Transverse colon (tissue), 4 donors: Measurements from ENCODE around the gene CD59. TPM values are rescaled to one million over a fixed set of nuclear protein-coding genes. Genes with fewer than 3 reads are reported as not detected.

Source experiments
- DNase-seq: peaks from one replicate; pipeline ENCODE4 v3.0.0-alpha.2; 2019
- H3K27ac ChIP-seq, 4 donors: fragments of 200-600 bp; sonication (generic); 2 replicates each; pipeline ENCODE4 v1.5.1; 2016 to 2018; ENCODE audit warnings: inconsistent platforms in 4 of 4
- H3K27me3 ChIP-seq: fragments of 200-600 bp; sonication (generic); 2 replicates; pipeline ENCODE4 v1.5.1; 2017; ENCODE audit warnings: inconsistent platforms
- H3K36me3 ChIP-seq, 4 donors: fragments of 200-600 bp; sonication (generic); 2 replicates each; pipeline ENCODE4 v1.5.1; 2017 to 2019; ENCODE audit warnings: inconsistent platforms in 4 of 4
- H3K4me1 ChIP-seq, 4 donors: fragments of 200-600 bp; sonication (generic); 2 replicates each; pipeline ENCODE4 v1.5.1; 2017 to 2020; ENCODE audit warnings: inconsistent platforms in 4 of 4
- H3K4me3 ChIP-seq, 4 donors: fragments of 200-600 bp; sonication (generic); 1 replicate in 1 of 4; 2 replicates in 3 of 4; pipeline versions ENCODE4 v1.5.1 to v1.6.1; 2017 to 2019; ENCODE audit warnings: inconsistent platforms in 4 of 4
- H3K9me3 ChIP-seq, 2 donors: fragments of 200-600 bp; sonication (generic); 2 replicates each; pipeline ENCODE4 v1.5.1; 2017 to 2019; ENCODE audit warnings: inconsistent platforms in 2 of 2
- EP300 ChIP-seq: sonication (generic); formaldehyde crosslinking; IDR thresholded peaks from one replicate; pipeline ENCODE4 v1.6.1; 2017; ENCODE audit warnings: antibody characterized with exemption, low read depth
- POLR2A ChIP-seq: fragments of 450-650 bp; IDR thresholded peaks from one replicate; pipeline ENCODE4 v1.6.1; 2016; ENCODE audit warnings: antibody characterized with exemption, mild to moderate bottlenecking, moderate library complexity
- POLR2AphosphoS5 ChIP-seq, 3 donors: sonication (generic); formaldehyde crosslinking; IDR thresholded peaks; one replicate each; pipeline ENCODE4 v1.6.1; 2016; ENCODE audit warnings: antibody characterized with exemption in 3 of 3
- WGBS, 2 donors: methylation state at CpG; one replicate each; pipeline ENCODE4 v1.1.5; 2018; ENCODE audit warnings: low coverage in 1 of 2; 5-methylcytosine and 5-hydroxymethylcytosine counted together
- in situ Hi-C, 4 donors: fragments of 200-750 bp; cut with MboI; loops; one replicate each; pipeline versions ENCODE4 v1.15.0 to v1.15.1; 2017; ENCODE audit warnings: low sequenced_read_pairs in 3 of 4, low pct_ligation_motif_present in 1 of 4, low pct_unique_long_range_greater_than_20kb in 1 of 4
- intact Hi-C: fragments of 100-400 bp; cut with DNase I; formaldehyde crosslinking; loops from one replicate; pipeline ENCODE4 v1.15.1; 2023; ENCODE audit warnings: low total_unique reads
- total RNA-seq, 4 donors: library from RNA; depleted of rRNA; stranded (reverse); fragments of >200 nt; gene quantifications; one replicate each; pipeline ENCODE4 v1.1.0, GENCODE V29; 2016
- TF ChIP-seq, protein P1 (sequence below), 5 experiments: fragments of 200-600 bp in 3 of 5; fragments of 450-650 bp in 2 of 5; sonication (generic) in 3 of 5; IDR thresholded peaks; 1 replicate in 2 of 5; 2 replicates in 3 of 5; pipeline ENCODE4 v1.5.1; 2016 to 2017; ENCODE audit warnings: antibody characterized with exemption in 5 of 5, inconsistent platforms in 3 of 5, mild to moderate bottlenecking in 2 of 5, moderate library complexity in 1 of 5

The CD59 gene
- total RNA-seq, 4 donors from 2014 or later, result 64.7 to 213 (median 170) TPM

DNA sequence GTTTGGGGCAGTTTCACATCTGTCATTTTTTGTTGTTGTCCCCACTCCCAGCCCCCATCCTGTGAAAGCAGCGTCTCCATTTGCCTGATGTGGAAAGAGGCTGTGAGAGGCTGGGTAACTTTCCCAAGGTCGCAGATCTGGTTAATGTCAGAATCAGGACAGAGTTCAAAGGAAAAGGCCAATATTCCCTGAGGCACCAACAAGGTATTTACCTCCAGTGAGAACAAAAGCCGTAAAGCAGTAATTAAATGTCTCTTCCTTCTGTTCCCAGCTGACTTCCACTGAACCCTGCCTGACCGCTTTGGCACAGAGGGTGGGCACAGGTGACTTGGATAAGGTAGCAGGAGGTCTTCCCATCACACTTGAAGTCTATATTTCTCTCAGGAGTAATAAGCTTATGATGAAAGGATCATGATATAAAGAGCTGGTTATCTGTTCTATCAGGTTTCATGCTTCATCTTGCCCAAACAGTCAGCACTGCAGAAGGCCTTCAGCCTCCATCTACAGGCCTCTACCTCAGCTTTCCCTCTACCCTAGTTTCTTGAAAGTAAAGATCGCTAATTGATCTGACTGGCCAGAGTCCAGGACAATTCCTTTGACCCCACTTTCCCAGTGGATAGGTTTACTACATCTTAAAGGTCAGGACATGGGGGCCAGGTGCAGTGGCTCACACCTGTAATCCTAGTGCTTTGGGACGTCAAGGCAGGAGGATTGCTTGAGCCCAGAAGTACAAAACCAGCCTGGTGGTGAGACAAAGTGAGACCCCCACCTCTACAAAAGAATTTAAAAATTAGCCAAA is 45.0 kb downstream of the CD59 start:
- in situ Hi-C loops (loop anchor here in 1 of 4 donors (25.0 kb wide), 1 partner anchor 329 kb away; no protein-coding TSS in a partner anchor), intact Hi-C loops (no loop called here)
- Histone ChIP-seq H3K4me1 (peaks cover 16 to 39% (median 31%) of the 10 kb centered on the region in 4 donors), H3K36me3 (no peaks in the 10 kb centered on the region), H3K4me3 (no peak overlapping the region), H3K27ac (peak overlapping the region; percentile 78 to 88 (median 86)), H3K27me3 (no peaks in the 10 kb centered on the region), H3K9me3 (peaks cover 0 to 3% of the 10 kb centered on the region in 2 donors)
- 37 to 60% methylated on average over 4 to 6 of the region's 6 CpGs for WGBS, 2 donors
- DNase-seq, result peak; percentile 11
- peak in 1 of 3 donors; percentile 6 for TF ChIP-seq POLR2AphosphoS5 (IDR thresholded peaks at IDR 0.05)
- TF ChIP-seq, protein P1, sequence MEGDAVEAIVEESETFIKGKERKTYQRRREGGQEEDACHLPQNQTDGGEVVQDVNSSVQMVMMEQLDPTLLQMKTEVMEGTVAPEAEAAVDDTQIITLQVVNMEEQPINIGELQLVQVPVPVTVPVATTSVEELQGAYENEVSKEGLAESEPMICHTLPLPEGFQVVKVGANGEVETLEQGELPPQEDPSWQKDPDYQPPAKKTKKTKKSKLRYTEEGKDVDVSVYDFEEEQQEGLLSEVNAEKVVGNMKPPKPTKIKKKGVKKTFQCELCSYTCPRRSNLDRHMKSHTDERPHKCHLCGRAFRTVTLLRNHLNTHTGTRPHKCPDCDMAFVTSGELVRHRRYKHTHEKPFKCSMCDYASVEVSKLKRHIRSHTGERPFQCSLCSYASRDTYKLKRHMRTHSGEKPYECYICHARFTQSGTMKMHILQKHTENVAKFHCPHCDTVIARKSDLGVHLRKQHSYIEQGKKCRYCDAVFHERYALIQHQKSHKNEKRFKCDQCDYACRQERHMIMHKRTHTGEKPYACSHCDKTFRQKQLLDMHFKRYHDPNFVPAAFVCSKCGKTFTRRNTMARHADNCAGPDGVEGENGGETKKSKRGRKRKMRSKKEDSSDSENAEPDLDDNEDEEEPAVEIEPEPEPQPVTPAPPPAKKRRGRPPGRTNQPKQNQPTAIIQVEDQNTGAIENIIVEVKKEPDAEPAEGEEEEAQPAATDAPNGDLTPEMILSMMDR (IDR thresholded peaks at IDR 0.05), result no peak

- H3K9me3 ChIP-seq, result peaks cover 0 to 3% of the 10 kb centered on the region in 2 donors
- peak overlapping the region; percentile 78 to 88 (median 86) for H3K27ac ChIP-seq
- peaks cover 16 to 39% (median 31%) of the 10 kb centered on the region in 4 donors for H3K4me1 ChIP-seq
- in situ Hi-C loops, result loop anchor here in 1 of 4 donors (25.0 kb wide), 1 partner anchor 328 kb away; no protein-coding TSS in a partner anchor
- WGBS, 2 donors, result 25 to 63% methylated on average over 2 to 8 of the region's 8 CpGs
- H3K4me3 ChIP-seq, result no peak overlapping the region
- no peaks in the 10 kb centered on the region for H3K27me3 ChIP-seq
- intact Hi-C loops, result no loop called here
- no peak for DNase-seq
- H3K36me3 ChIP-seq, result no peaks in the 10 kb centered on the region
- TF ChIP-seq EP300 (peak; percentile 40), POLR2AphosphoS5 (IDR thresholded peaks at IDR 0.05) (peak in 2 of 3 donors; percentile 45 to 54)
- TF ChIP-seq, protein P1 (IDR thresholded peaks at IDR 0.05), result no peak
Observed at GRCh38 chr11:33690290-33691065, 45.7 kb downstream of the CD59 start.

- Histone ChIP-seq H3K27me3 (no peaks in the 10 kb centered on the region), H3K36me3 (no peaks in the 10 kb centered on the region), H3K27ac (peak overlapping the region; percentile 78 to 88 (median 86)), H3K4me1 (peaks cover 16 to 39% (median 31%) of the 10 kb centered on the region in 4 donors), H3K4me3 (no peak overlapping the region), H3K9me3 (peaks cover 0 to 3% of the 10 kb centered on the region in 2 donors)
- intact Hi-C loops (no loop called here), in situ Hi-C loops (loop anchor here (10.0 to 25.0 kb wide), 2 partner anchors 325 to 327 kb away; no protein-coding TSS in a partner anchor)
- DNase-seq, result no peak
- TF ChIP-seq EP300 (no peak), POLR2AphosphoS5 (IDR thresholded peaks at IDR 0.05) (no peak), POLR2A (no peak)
- TF ChIP-seq, protein P1 (IDR thresholded peaks at IDR 0.05), result no peak
- WGBS, 2 donors, result 94 to 96% methylated on average over 3 to 8 of the region's 8 CpGs
Observed at GRCh38 chr11:33689501-33689900, 46.7 kb downstream of the CD59 start.

DNA sequence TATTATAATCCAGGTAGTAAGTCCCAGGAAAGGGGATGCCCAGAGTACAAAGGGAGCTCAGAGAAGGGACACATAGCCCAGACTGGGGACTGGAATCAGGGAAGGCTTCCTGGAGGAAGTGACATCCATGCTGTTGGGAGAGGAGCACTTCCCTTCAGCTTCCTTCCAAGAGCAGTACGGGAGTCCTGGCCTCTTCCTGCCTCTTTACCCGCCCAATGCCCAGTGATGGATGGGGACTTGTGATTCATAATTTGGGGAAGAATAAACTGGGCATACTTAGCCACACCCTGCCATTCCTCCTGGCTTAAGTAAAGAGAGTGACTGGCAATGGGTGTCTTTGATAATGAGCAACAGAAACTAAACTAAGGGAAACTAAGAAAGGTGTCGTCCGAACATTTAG is 47.1 kb downstream of the CD59 start:
- no peaks in the 10 kb centered on the region for H3K27me3 ChIP-seq
- peaks cover 0 to 3% of the 10 kb centered on the region in 2 donors for H3K9me3 ChIP-seq
- no peak for TF ChIP-seq POLR2AphosphoS5 (IDR thresholded peaks at IDR 0.05)
- TF ChIP-seq POLR2A, result no peak
- TF ChIP-seq EP300, result no peak
- TF ChIP-seq, protein P1 (IDR thresholded peaks at IDR 0.05), result no peak
- in situ Hi-C loops, result loop anchor here (10.0 to 25.0 kb wide), 2 partner anchors 324 to 327 kb away; no protein-coding TSS in a partner anchor
- WGBS, 2 donors, result 77 to 79% methylated on average over 2 to 4 of the region's 4 CpGs
- peaks cover 16 to 39% (median 31%) of the 10 kb centered on the region in 4 donors for H3K4me1 ChIP-seq
- H3K27ac ChIP-seq, result peak overlapping the region in 1 of 4 donors; percentile 87
- no peaks in the 10 kb centered on the region for H3K36me3 ChIP-seq
- DNase-seq, result no peak
- intact Hi-C loops, result no loop called here
- H3K4me3 ChIP-seq, result no peak overlapping the region
